HG03521 (cell line): ENCODE measurements around the gene TBC1D22B.
"Not testable (repeated sequence)": the region's sequence is repeated elsewhere in the genome, so short reads cannot be mapped to it uniquely, and the experiment has no call there.

ENCODE experiments used
- ATAC-seq: cut with Tn5 transposase; IDR thresholded peaks from one replicate; pipeline ENCODE4 v1.9.1; 2021; ENCODE audit warnings: mild to moderate bottlenecking, moderate library complexity; ENCODE audit not compliant: unreplicated experiment

Gene TBC1D22B

DNA sequence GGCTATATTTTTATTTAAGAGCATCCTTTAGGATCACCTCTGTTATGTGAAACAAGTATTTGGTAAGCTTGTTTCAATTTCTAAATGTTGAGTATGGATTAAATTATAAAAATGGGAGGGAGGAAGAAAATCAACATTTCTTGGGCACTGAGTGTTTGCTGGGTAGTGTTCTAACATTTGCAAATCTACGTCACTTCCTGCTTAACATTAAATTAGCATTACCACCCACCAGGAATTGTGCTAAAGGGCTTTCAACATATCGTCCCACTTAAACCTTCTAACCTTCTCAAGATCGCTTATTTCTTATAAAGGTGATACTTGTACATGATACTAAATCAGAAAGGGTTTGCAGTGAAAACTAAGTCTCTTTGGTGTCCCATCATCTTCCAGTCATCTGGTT lies 8.3 kb downstream of the TBC1D22B start:
- ATAC-seq = no peak

DNA sequence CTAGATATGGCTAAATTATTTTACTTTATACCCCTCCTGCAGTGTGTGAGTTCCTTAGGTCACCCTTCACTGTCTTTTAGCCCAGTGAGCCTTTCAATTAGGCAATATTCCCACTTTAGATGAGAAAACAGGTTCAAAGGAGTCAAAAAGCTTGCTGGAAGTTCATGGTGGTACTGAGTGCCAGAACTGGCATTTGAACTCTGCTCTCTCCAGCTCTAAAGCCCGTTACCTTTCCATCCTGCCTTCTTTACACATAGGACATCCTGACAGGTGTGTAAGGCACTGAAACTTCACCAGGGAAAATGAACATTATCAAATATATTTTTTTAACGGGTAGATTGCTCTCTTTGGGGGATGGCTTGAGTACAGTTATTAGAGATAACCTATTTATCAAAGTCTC lies 11.5 kb downstream of the TBC1D22B start:
- ATAC-seq = no peak

DNA sequence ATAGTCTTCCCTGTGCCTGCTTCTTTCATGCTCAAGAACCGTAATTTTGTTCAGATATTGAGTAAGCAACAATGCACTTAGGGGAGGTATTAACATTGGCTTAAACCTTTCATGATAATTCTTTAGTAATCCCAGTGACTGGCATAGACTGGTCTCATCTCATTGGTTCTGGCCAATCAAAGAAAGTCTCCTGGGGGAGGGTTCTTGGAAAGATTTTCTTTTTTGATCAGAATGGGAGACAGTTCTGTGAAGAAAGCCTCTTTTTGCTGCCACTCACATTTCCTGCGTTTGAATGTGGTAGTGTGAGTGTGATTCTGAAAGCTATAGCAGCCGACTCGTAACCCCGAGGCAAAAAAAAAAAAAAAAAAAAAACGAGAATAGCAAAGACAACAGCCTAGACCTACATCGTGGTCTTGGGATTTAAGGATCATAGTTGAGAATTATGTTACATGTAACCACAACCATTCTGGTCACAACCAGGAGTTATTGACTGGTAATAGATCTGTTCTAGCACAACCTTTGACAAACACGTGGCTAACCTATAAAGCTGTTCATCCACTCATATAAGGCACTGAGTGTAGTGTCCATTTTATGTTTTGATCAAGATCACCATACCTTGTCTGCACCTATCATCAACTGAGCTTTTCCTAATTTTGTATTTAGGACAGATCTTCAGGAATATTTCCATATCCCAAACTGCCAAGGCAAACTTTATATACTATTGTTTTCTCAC lies 15.4 kb downstream of the TBC1D22B start:
- ATAC-seq = no peak

DNA sequence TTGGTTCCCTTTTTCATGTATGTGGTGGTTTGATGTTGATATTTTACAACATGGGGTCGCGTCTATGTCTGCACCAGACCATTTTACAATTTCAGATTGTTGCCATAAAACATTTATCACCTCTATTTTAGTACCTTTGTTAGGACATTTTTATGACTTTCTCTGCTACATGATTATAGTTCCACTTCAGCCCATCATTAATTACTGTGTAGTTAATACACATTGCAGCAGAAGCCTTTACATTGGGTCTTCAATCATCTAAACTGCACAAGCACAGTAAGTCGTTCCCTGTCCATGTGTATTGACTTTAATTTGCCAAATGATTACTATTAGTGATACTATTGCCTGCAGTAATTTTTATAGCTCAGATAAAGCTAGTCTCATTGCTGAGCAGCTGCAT lies 16.1 kb downstream of the TBC1D22B start:
- ATAC-seq = no peak

DNA sequence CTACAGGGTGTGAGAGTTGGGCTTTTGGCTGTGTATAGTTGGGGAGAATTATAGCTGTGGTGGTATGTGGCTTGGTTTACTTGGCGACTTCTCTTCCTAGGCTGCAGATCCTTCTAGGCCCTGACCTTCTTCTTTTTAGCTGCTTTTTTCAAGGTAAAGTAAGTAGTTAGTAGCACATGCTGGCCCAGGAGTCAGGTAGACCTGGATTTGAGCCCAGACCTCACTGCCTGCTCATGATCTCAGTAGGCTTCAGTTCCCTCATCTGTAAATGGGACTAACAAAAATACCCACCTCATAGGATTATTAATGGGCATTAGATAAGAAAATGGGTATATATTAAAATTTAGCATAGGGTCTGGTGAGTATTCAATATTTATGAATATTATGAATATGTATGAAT lies 17.8 kb downstream of the TBC1D22B start:
- no peak for ATAC-seq

DNA sequence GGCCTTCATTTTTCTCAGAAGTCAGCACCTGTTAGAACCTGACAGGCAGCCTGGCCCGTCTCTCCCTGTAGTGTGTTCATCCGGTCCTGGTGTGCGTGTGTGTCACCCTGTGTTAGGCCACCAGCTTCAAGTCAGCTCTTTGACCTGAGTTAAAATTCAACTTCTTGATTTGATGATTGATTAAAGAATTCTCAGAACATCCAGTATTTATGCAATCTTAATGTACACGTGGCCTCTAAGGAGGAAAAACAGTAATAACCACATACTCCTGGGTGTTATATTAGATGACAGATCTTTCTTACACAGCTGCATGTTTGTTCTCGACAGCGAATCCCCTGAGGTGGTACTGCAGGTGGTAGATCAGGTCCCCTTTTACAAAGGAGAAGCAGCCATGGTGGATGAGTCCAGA lies 19.4 kb downstream of the TBC1D22B start:
- no peak for ATAC-seq

DNA sequence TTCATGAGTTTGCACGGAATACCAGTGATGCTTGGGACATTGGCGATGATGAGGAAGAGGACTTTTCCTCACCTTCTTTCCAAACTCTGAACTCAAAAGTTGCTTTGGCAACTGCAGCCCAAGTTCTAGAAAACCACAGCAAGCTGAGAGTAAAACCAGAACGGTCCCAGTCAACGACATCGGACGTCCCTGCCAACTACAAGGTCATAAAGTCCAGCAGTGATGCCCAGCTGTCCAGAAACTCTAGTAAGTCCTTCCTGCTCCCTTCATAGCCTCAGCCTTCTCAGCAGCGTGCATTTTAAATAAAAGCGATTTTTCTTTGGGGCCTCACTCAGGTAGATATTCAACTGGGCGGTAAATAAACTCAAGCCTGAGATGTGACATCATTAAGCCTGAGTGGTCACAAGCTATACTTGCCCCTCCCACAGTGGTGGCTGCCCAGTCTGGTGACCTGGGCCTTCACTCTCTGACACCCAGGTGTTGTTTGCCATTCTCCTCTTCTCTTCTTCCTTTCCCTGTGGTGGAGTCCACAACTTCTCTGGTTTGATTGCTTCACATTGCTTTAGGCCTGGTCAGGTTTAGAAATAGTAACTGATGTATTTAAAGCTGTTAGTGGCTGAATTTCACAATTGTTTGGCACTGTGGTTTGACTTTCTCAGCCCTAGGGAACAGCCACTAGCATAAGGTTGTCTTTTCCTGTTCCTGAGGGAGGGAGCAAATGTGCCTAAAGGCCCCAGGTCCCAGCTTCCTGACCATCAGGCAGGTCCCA lies 22.0 kb downstream of the TBC1D22B start:
- ATAC-seq = no peak

DNA sequence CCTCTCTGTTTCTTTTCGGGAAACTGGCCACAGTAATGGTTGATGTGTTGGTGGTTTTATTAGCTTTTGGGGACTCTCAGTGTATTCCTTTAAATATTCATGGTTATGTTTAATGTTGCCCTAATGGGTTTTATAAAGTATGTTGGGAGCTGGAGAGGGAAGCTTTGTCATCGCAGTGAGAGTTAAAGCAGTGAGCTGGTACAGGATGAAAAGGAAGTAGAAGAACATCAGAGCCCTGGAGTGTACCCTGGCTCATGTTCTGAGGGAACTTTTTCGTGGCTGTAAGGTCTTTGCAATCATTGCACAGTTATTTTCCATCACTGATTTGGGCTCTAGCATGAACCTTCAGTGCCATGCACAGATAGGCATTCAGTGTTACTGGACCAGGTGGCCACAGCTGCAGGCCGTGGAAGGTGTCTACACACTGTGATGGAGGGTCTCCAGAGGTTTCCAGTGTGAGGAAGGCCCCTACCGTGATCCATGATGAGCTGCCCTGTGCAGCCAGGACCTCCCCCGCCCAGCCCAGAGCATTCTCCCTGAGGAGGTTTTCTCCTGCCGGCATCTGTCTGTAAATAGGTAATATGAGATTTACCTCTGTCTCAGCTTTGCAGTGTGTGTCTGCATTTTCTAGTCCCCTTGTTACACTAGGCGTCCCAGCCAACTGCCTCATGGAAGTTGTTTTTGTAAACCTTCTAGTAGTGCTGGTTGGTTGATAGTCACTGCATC lies 22.8 kb downstream of the TBC1D22B start:
- no peak for ATAC-seq

DNA sequence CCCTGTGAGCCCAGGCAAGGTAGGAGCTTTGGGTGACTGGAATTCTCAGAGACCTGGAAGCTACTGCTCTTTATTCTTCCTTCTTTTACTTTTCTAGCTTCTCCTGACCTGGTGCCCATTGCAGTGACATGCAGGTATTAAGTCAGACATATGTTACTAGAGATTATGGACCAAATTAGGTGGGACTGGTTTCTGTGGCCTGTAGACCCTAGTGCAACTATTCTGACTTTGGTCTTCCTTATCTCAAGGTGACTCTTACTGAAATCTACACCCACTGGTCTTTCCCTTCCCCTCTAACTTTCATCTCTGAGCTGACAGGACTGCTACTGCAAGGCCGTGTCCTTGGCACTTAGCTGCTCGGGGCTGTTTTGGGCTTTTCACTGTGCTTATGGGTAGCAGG lies 24.8 kb downstream of the TBC1D22B start:
- ATAC-seq = no peak

DNA sequence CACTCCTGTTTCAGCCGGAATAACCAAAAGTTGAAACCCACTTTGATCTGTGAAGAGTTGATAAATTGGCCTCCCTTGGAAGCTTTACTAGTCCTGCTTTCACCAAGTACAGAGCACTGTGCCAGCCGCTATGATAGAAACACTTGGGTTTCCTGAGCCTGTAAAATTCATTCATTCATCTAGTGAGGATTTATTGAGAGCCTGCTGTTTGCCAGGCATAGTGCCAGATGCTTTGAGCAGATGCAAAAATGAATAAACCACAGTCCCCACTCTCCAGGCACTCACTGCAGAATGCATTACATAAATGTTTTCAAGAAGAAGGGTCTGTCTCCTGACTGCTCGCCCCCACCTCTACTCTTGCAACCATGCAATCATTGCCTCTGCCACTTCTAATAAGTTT lies 25.7 kb downstream of the TBC1D22B start:
- ATAC-seq = no peak

DNA sequence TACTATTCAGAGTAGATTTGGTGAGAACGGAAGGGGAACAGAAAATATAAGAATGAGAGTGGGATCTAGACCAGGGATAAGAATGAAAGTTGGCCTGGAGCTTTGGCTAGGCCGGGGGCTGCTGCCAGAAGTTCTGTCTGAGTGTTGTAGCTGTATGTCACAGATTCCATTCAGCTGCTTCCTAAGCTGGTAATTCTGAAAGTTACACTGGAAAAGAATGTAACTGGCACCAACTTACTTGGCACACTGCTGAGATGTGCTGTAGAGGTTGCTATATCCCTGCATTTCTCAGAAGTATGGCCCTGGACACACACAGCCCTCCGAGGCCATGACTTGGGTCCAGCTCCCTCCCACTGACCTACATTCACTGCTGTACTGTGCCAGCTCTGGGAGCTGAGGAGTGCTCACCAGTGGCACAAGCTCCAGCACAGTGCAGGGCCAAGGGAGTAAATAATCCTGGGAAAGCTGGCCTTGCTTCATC lies 26.1 kb downstream of the TBC1D22B start:
- no peak for ATAC-seq

DNA sequence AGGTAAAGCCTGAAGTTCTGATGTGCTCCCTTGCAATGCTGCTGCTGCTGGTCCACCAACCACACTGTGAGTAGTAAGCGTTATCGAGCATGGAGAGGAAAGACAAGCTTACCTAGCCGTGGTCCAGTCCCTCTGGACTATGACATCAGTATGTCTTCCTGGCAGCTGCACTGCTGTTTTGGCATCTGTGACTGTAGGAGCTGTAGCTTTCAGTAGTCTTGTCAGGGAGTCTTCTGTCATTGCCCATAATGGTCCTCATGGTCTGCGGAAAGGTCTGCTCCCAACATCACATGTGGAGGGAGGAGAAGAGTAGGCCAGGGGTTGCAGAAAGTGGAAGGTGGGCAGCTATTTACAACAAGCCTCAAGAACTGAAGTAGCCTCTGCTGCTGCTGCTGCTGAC lies 27.2 kb downstream of the TBC1D22B start:
- ATAC-seq = no peak

DNA sequence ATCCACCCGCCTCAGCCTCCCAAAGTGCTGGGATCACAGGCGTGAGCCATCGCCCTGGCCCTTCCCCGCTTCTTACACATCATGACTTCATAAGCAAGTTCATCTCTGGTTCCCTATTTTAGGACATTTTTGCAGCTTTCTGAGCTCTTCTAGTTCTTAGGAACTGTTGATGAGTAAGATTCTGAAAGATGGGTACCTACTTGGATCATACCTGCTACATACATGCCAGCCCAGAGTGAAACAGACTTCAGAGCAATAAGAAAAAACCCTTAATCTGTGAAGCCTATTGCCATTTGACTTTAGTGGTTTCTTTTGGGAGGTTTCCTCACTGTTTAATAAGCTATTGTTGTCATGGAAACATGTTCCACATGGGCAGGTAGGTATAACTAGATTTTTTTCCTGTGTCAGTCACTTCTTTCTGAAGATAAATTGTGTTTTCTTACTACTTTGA lies 28.3 kb downstream of the TBC1D22B start:
- ATAC-seq = no peak

DNA sequence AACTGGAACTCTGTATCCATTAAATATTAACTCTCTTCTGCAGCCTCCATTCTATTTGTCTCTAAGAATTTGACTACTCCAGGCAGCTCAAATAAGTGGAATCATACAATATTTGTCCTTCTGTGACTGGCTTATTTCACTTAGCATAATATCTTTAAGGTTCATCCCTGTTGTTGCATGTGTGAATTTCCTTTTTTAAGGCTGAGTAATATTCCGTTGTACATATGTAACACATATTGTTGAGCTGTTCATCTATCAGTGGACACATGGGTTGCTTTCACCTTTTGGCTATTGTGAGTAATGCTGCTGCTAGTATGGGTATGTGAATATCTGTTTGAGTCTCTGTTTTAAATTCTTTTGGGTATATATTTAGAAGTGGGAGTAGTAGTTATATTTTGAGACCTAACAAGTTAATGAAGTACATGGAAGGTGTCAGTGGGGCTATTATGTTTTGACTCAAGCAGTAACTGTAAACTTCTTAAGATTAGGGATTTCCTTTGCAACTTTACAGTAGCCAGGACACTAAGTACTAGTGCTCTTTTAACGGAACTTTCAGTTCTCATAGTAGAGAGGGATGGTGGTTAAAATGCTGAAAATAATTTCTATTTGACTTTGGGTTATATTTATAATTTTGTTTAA lies 30.1 kb downstream of the TBC1D22B start:
- no peak for ATAC-seq

DNA sequence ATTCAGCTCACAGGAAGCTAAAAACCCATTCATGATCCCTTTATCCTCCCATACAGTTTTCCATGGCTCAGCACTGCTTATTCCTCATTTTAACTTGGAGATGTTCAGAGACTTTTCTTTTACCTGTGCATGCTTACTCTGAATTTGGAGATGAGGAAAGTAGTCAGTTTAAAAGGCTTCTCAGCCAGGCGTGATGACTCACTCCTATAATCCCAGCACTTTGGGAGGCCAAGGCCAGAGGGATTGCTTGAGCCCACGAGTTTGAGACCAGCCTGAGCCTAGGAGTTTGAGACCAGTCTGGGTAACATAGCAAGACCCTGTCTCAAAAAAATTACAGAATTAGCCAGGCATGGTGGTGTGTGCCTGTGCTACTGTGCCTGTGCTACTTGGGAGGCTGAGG lies 30.7 kb downstream of the TBC1D22B start:
- no peak for ATAC-seq

DNA sequence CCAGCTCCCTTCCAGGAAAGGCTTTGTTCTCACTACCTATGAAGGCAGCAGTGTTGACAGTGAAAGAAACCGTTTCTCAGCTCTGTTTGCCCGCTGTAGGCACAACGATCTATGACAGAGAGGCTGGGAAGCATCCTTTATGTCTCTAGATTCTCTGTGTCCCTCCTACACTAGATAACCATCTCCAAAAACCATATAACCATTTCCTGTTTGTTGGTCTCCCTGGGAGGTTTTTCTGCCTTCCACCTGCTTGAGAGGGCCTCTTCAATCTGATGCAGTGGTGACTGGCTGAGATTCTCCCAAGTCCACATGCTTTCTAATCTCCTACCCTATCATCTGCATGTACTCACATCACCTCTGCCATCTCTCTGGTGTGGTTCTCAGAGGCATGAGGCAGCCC lies 32.4 kb downstream of the TBC1D22B start:
- ATAC-seq = no peak

DNA sequence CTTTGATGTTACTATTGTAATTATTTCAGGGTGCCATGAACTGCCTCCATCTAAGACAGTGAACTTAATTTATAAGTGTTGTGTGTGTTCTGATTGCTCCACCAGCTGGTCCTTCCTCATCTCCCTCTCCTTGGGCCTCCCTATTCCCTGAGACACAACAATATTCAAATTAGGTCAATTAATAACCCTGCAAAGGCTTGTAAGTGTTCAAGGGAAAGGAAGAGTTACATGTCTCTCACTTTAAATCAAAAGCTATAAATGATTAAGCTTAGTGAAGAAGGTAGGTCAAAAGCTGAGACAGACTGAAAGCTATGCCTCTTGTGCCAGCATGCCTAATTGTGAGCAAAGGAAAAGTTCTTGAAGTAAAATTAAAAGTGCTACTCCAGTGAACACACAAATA lies 35.9 kb downstream of the TBC1D22B start:
- ATAC-seq = no peak

DNA sequence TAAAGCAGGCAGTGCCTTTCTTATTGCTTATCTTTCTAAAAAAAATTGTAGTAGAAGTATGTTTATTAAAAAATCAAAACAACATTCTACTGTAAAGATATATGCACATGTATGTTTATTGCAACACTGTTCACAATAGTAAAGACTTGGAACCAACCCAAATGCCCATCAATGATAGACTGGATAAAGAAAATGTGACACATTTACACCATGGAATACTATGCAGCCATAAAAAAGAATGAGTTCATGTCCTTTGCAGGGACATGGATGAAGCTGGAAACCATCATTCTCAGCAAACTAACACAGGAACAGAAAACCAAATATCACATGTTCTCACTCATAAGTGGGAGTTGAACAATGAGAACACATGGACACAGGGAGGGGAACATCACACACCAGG lies 40.1 kb downstream of the TBC1D22B start:
- not testable (repeated sequence) for ATAC-seq

DNA sequence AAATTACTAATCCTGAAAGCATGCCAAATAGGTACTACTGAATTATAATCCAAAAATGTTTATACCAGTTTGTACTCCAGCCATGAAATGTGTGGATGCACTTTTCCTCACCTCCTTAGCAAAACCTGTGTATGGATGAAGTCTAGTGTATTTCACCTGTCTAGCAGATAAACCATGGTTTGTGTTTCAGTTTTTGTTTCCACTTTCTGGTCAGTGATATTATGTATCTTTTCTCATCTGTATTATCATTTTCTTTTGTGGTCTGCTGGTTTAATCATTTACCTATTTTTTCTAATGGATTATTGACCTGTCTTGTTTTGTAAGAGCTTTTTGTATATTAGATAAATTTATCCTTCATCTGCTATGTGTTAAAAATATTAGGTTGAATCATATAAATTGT lies 41.4 kb downstream of the TBC1D22B start:
- no peak for ATAC-seq

DNA sequence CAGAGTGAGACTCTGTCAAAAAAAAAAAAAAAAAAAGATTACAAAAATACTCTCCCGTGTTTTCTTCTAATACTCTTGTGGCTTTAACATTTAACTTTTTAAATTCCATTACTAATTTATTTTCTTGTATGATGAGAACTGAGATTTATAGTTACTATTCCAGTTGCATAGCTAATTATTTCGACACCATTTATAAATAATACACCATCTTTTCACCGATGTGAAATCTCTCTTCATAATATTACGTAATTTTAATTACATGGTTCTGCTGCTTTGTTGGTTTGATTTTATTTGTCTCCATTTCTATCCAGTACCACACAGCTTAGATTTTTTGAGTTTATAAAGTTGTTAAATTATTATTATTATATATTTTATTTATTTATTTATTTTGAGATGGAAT lies 42.4 kb downstream of the TBC1D22B start:
- no peak for ATAC-seq

DNA sequence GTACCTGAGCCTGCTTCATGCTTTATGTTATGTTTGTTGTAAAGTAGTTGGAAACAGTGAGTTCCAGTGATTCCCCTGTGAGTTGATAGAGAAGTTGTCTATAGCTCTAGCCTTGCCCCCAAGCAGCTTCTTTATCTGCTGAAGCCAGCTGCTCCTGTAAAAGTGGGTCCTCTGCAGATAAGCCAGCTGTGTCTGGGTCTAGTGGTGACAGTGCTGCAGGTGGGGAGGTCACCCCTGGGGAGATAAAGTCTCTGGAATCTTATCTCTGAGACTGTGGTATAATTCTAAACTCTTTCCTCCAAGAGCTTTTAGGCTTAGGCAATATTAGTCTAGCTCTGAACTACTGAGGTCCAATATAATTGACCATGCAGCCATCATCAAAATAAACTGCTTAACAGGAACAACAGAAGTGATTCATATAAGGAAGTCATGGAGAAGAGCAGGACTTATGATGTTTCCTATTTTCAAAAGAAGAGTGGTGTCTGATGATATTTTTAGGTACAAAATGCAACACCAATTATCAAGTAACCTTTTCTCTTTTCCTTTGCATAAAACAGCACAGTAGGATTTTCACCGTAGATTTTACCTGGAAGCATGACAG lies 44.6 kb downstream of the TBC1D22B start:
- no peak for ATAC-seq
